ENCODE measurements around the gene SLIT1.

SLIT1 gene

GRCh38 chr10:97169911-97170693 lies 15.7 kb downstream of the SLIT1 start:
- no peaks in the 10 kb centered on the region for H3K9me2 ChIP-seq (ENCODE audit: low read depth, low read length)
- H3K9ac ChIP-seq (ENCODE audit: low read length), result no peak overlapping the region
- no peaks in the 10 kb centered on the region for H3F3A ChIP-seq (ENCODE audit: insufficient read depth, low read length)
- no peaks in the 10 kb centered on the region for H3K36me3 ChIP-seq (ENCODE audit: insufficient read depth, low read length)
- H3K27me3 ChIP-seq (ENCODE audit: insufficient read depth, low read length), result no peaks in the 10 kb centered on the region
- H3K4me1 ChIP-seq (ENCODE audit: insufficient read depth, low read length, severe bottlenecking), result peaks cover 4% of the 10 kb centered on the region
- H4K20me1 ChIP-seq (ENCODE audit: insufficient read depth, low read length), result no peaks in the 10 kb centered on the region
- H3K4me2 ChIP-seq (ENCODE audit: low read length), result no peak overlapping the region
- H3K27ac ChIP-seq (ENCODE audit: low read depth, low read length, poor library complexity, severe bottlenecking), result no peak overlapping the region
- no peak overlapping the region for H3K4me3 ChIP-seq (ENCODE audit: low read depth, low read length, poor library complexity, severe bottlenecking)
- TF ChIP-seq EZH2 (IDR thresholded peaks at IDR 0.05; ENCODE audit: borderline replicate concordance, low read length) (no peak), CTCF (IDR thresholded peaks at IDR 0.05; ENCODE audit: low read length) (no peak)
- H2AFZ ChIP-seq (ENCODE audit: low read length), result no peak overlapping the region
- no peaks in the 10 kb centered on the region for H3K9me3 ChIP-seq (ENCODE audit: low read length)
- no peaks in the 10 kb centered on the region for H3K79me2 ChIP-seq (ENCODE audit: insufficient read depth, low read length)

- Histone ChIP-seq H3K27me3 (ENCODE audit: insufficient read depth, low read length) (no peaks in the 10 kb centered on the region), H3K4me3 (ENCODE audit: low read depth, low read length, poor library complexity, severe bottlenecking) (no peak overlapping the region), H3K9me2 (ENCODE audit: low read depth, low read length) (no peaks in the 10 kb centered on the region), H2AFZ (ENCODE audit: low read length) (no peak overlapping the region), H3K27ac (ENCODE audit: low read depth, low read length, poor library complexity, severe bottlenecking) (no peak overlapping the region), H3K36me3 (ENCODE audit: insufficient read depth, low read length) (no peaks in the 10 kb centered on the region), H3K79me2 (ENCODE audit: insufficient read depth, low read length) (no peaks in the 10 kb centered on the region), H4K20me1 (ENCODE audit: insufficient read depth, low read length) (no peaks in the 10 kb centered on the region), H3F3A (ENCODE audit: insufficient read depth, low read length) (no peaks in the 10 kb centered on the region), H3K9ac (ENCODE audit: low read length) (no peak overlapping the region), H3K4me1 (ENCODE audit: insufficient read depth, low read length, severe bottlenecking) (peaks cover 4% of the 10 kb centered on the region), H3K4me2 (ENCODE audit: low read length) (no peak overlapping the region), H3K9me3 (ENCODE audit: low read length) (no peaks in the 10 kb centered on the region)
- TF ChIP-seq EZH2 (IDR thresholded peaks at IDR 0.05; ENCODE audit: borderline replicate concordance, low read length) (no peak), CTCF (IDR thresholded peaks at IDR 0.05; ENCODE audit: low read length) (no peak)
These were observed 16.7 kb downstream of the SLIT1 start for GRCh38 chr10:97169063-97169462.

GRCh38 chr10:97168645-97169044 lies 17.1 kb downstream of the SLIT1 start:
- H3K36me3 ChIP-seq (ENCODE audit: insufficient read depth, low read length), result no peaks in the 10 kb centered on the region
- H3K4me3 ChIP-seq (ENCODE audit: low read depth, low read length, poor library complexity, severe bottlenecking), result no peak overlapping the region
- no peaks in the 10 kb centered on the region for H3K9me2 ChIP-seq (ENCODE audit: low read depth, low read length)
- no peaks in the 10 kb centered on the region for H3K9me3 ChIP-seq (ENCODE audit: low read length)
- no peak overlapping the region for H3K4me2 ChIP-seq (ENCODE audit: low read length)
- no peaks in the 10 kb centered on the region for H3K79me2 ChIP-seq (ENCODE audit: insufficient read depth, low read length)
- H3F3A ChIP-seq (ENCODE audit: insufficient read depth, low read length), result no peaks in the 10 kb centered on the region
- no peaks in the 10 kb centered on the region for H3K27me3 ChIP-seq (ENCODE audit: insufficient read depth, low read length)
- TF ChIP-seq EZH2 (IDR thresholded peaks at IDR 0.05; ENCODE audit: borderline replicate concordance, low read length), result no peak
- TF ChIP-seq CTCF (IDR thresholded peaks at IDR 0.05; ENCODE audit: low read length), result no peak
- H2AFZ ChIP-seq (ENCODE audit: low read length), result no peak overlapping the region
- H3K9ac ChIP-seq (ENCODE audit: low read length), result no peak overlapping the region
- H4K20me1 ChIP-seq (ENCODE audit: insufficient read depth, low read length), result no peaks in the 10 kb centered on the region
- H3K27ac ChIP-seq (ENCODE audit: low read depth, low read length, poor library complexity, severe bottlenecking), result no peak overlapping the region
- peaks cover 4% of the 10 kb centered on the region for H3K4me1 ChIP-seq (ENCODE audit: insufficient read depth, low read length, severe bottlenecking)
